Heart right ventricle (tissue), 16 donors: Measurements from ENCODE around the gene RAD23B. TPM values are rescaled to one million over a fixed set of nuclear protein-coding genes. Genes with fewer than 3 reads are reported as not detected.

Source experiments
- ATAC-seq, 8 donors: fragments of 200-7000 bp; cut with Tn5 transposase; one replicate each; pipeline ENCODE4 v1.9.1; 2020; ENCODE audit warnings: mild to moderate bottlenecking in 8 of 8, moderate library complexity in 8 of 8, moderate number of reproducible peaks in 1 of 8
- DNase-seq, 2 donors: peaks; one replicate each; pipeline ENCODE4 v3.0.0-alpha.2; 2020
- H3K27ac ChIP-seq, 10 donors: fragments of 200-600 bp; sonication (generic) in 2 of 10; one replicate each; pipeline versions ENCODE4 v1.5.0 to v1.8.0; 2020 to 2022; ENCODE audit warnings: mild to moderate bottlenecking in 3 of 10
- H3K27me3 ChIP-seq, 7 donors: fragments of 200-600 bp; one replicate each; pipeline ENCODE4 v1.8.0; 2021 to 2022; ENCODE audit warnings: mild to moderate bottlenecking in 2 of 7
- H3K36me3 ChIP-seq, 9 donors: fragments of 200-600 bp; sonication (generic) in 1 of 9; one replicate each; pipeline versions ENCODE4 v1.5.0 to v1.8.0; 2020 to 2022; ENCODE audit warnings: mild to moderate bottlenecking in 2 of 9
- H3K4me1 ChIP-seq, 9 donors: fragments of 200-600 bp; sonication (generic) in 1 of 9; one replicate each; pipeline versions ENCODE4 v1.5.0 to v1.8.0; 2020 to 2022; ENCODE audit warnings: mild to moderate bottlenecking in 4 of 9
- H3K4me3 ChIP-seq, 10 donors: fragments of 200-600 bp; sonication (generic) in 2 of 10; one replicate each; pipeline versions ENCODE4 v1.5.0 to v1.8.0; 2020 to 2022; ENCODE audit warnings: mild to moderate bottlenecking in 7 of 10, moderate library complexity in 2 of 10
- H3K9me3 ChIP-seq, 11 donors: fragments of 200-600 bp in 10 of 11; sonication (generic) in 2 of 11; one replicate each; pipeline versions ENCODE4 v1.5.0 to v1.8.0; 2013 to 2022; ENCODE audit warnings: mild to moderate bottlenecking in 2 of 11, control low read depth in 1 of 11, moderate library complexity in 1 of 11
- WGBS, 2 donors: extraction: QIAGEN DNeasy Blood & Tissue Kit; methylation state at CpG; one replicate each; pipeline ENCODE4 v1.1.7; 2013; ENCODE audit warnings: inconsistent platforms in 1 of 2; 5-methylcytosine and 5-hydroxymethylcytosine counted together
- intact Hi-C, 10 donors: fragments of 100-400 bp; cut with DNase I; formaldehyde crosslinking; loops; one replicate each; pipeline versions ENCODE4 v1.11.1 to v1.14.2; 2022
- polyA plus RNA-seq, 2 donors: library from polyadenylated mRNA; stranded (reverse); fragments of 200-250 nt; gene quantifications; one replicate each; pipeline ENCODE4 v1.2.3, GENCODE V29; 2013
- total RNA-seq, 10 donors: library from RNA; stranded (reverse); fragmentation: NEBNext Ultra II Directional in 3 of 10; extraction: Animal tissue kit (Norgen Biotek cat#: 25700) in 3 of 10; gene quantifications; one replicate each; pipeline versions ENCODE4 v1.2.1 to v1.2.4, GENCODE V29; 2021 to 2023
- TF ChIP-seq, protein P1 (sequence below), 9 donors: fragments of 200-600 bp; sonication (generic) in 2 of 9; IDR thresholded peaks; one replicate each; pipeline versions ENCODE4 v1.5.0 to v1.8.0; 2021 to 2022; ENCODE audit warnings: antibody characterized with exemption in 9 of 9, mild to moderate bottlenecking in 5 of 9, moderate library complexity in 1 of 9
- donor health status: Arrhythmogenic right ventricular cardiomyopathy.
- donor health status: ischemic (EF 13 %, LVEDD 7.1; RV severe dilation, severe dysfunction).
- donor health status: healthy with polysubstance abuse.
- donor health status: DM: no; HTN: yes; CAD: no.
- donor health status: DM: no; HTN: no; CAD: no.
- donor health status: ischemic (EF 25% LVEDD 6.9; RV normal size, moderate dysfunction).
- donor health status: ischemic (EF 25% LVEDD 5.7; RV mildly dilated, moderate dysfunction).
- donor health status: healthy.
- donor health status: DM: yes; HTN: yes; CAD: no.
- donor health status: Ischemic cardiomyopathy.
- donor health status: ischemic (EF 35%, LVEDD 5.7; RV mildly dilated, moderate dysfunction).
- donor health status: nonischemic (EF 11% LVEDD 7.7; RV severe dilation, severe dysfunction).
- donor health status: DM: yes; HTN: yes; CAD: no.
- donor health status: PGD.
- donor health status: ischemic (EF 29% LVEDD 5.4; RV normal size, mild dysfunction).
- donor health status: nonischemic (EF 23%, LVEDD 6.1; RV moderate dilation, normal function).

The RAD23B gene
- total and polyA plus RNA-seq, 12 donors: 41.7 to 122 (median 103) TPM

DNA sequence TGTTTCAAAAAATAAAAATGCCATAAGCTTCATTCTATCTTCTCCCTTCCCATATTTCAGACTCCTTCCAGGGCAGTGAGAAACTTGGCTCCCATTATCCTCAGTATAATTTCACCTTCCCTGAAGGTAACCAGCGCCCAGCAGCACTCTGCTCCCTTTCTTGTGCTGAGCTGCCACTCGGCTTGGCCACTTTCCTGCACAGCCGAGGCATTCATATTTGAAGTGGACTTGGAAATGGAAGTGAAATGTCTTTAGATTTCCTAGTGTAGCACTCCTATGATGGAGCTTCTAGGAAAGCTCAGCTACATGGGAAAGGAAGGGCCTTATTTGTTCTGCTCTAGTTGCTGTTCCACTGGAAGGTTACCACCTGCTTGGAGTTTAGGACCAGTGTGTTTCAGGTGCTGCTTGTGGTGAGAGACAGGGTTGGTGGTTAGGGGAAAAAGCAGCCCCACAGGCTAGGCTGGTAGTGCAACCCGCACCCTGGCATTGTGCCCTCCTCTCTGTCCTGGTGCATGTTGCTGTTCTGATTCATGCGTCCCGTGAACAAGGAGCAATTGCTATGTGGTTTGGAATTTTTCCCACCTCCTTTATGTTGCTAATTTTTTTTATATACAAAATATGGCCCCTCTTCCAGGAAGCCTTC, 53.8 kb downstream of the RAD23B start:
- DNase-seq: no peak
- H3K36me3 ChIP-seq: peaks cover 0 to 46% (median 11%) of the 10 kb centered on the region in 9 donors
- ATAC-seq: peak in 3 of 8 donors; percentile 17 to 48 (median 30)
- no peaks in the 10 kb centered on the region for H3K27me3 ChIP-seq
- H3K27ac ChIP-seq: no peak overlapping the region
- no peaks in the 10 kb centered on the region for H3K9me3 ChIP-seq
- TF ChIP-seq, protein P1, sequence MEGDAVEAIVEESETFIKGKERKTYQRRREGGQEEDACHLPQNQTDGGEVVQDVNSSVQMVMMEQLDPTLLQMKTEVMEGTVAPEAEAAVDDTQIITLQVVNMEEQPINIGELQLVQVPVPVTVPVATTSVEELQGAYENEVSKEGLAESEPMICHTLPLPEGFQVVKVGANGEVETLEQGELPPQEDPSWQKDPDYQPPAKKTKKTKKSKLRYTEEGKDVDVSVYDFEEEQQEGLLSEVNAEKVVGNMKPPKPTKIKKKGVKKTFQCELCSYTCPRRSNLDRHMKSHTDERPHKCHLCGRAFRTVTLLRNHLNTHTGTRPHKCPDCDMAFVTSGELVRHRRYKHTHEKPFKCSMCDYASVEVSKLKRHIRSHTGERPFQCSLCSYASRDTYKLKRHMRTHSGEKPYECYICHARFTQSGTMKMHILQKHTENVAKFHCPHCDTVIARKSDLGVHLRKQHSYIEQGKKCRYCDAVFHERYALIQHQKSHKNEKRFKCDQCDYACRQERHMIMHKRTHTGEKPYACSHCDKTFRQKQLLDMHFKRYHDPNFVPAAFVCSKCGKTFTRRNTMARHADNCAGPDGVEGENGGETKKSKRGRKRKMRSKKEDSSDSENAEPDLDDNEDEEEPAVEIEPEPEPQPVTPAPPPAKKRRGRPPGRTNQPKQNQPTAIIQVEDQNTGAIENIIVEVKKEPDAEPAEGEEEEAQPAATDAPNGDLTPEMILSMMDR (IDR thresholded peaks at IDR 0.05): no peak
- WGBS, 2 donors: 59 to 61% methylated on average over 6 of the region's 6 CpGs
- no peak overlapping the region for H3K4me3 ChIP-seq
- intact Hi-C loops: loop anchor here in 2 of 10 donors (5.0 kb wide), 2 partner anchors 55 to 95 kb away; partner anchors contain the start of gene RAD23B (in 1 of the 2)
- H3K4me1 ChIP-seq: peaks cover 0 to 28% (median 15%) of the 10 kb centered on the region in 9 donors

DNA sequence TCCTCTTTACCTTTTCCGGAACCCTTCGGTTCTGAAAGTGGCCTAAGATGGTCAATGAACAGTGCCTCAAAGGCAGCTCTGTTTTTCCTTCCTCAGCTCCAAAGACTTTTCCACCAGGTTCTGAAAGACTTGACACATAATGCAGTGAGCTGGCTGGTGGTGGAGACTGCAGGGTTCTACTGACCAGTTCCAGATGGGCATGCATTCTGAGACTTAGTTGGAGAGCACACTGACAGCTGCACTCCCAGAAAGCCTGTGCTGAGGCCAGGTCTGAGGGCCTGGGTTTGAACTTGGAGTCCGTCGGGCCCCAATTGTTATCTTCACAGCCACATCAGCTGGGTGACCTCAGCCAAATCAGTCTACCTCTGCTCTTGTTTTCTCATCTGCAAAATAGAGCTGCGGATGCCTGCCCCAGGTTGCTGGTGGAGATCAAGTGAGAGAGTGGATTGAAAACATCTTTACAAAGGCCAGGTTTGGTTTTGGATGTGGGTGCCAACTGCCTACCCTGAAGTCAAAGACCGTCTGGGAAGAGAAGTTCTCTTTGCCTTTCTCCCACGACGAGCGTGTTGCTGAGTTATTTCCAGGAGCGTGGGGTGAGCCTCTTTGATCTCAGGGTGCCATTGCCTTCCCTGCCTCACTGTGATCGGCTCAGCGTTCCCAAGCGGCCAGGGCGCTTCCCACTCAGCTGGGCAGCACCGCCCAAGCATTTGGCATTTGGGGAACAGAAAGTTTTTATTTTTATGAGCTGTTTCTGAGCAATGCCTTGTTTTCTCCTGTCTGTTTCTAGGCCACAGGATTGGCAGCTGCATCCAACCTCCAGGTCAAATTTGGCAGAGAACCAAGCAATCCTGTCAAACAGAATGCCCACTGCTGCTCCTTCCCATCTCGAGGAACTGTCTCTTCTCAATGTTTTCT, 54.9 kb downstream of the RAD23B start:
- Histone ChIP-seq H3K9me3 (no peaks in the 10 kb centered on the region), H3K4me1 (peaks cover 0 to 28% (median 15%) of the 10 kb centered on the region in 9 donors), H3K4me3 (no peak overlapping the region), H3K27me3 (no peaks in the 10 kb centered on the region), H3K27ac (no peak overlapping the region), H3K36me3 (peaks cover 0 to 35% (median 8%) of the 10 kb centered on the region in 9 donors)
- DNase-seq: no peak
- TF ChIP-seq, protein P1 (IDR thresholded peaks at IDR 0.05): no peak
- peak in 3 of 8 donors; percentile 8 to 21 (median 14) for ATAC-seq
- 61 to 65% methylated on average over 16 of the region's 16 CpGs for WGBS, 2 donors
- intact Hi-C loops: loop anchor here in 2 of 10 donors (5.0 kb wide), 2 partner anchors 56 to 96 kb away; partner anchors contain the start of gene RAD23B (in 1 of the 2)

DNA sequence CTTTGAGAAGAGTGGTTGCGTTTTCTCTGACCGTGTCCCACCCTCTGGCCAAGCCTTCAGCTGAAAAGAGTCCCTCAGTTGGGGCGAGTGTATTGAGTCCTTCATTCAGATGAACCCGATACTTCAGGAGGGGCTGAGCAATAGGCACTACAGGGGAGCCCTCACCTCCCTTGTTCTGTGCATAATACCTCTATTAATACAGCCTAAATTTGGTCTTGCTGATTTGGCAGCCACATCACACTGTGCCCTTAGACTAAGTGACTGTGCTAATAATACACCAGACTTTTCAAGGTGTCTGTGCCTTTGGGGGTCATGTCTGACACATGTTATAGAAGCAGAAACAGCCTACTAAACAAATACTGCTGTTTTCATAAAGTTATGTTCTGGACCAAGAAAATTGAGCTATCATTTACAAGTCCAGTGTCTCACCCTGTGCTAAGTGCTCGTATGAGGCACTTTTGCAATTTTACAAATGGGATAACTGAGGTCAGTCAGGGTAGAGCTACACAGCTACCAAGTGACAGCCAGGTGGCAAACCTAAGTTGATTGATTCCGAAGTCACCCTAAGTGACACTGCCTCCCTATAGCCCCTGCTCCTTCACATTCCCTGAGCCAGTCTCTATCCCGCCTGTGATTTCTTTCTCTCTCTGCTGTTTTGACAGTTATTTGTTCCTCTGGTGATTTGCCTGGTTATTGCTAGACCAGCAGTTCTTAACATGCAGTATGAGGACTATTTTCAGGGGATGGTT, 56.0 kb downstream of the RAD23B start:
- H3K4me3 ChIP-seq: no peak overlapping the region
- WGBS, 2 donors: 93 to 94% methylated on average over 7 of the region's 7 CpGs
- no peaks in the 10 kb centered on the region for H3K27me3 ChIP-seq
- ATAC-seq: peak in 2 of 8 donors; percentile 9 to 20
- TF ChIP-seq, protein P1 (IDR thresholded peaks at IDR 0.05): no peak
- no peak overlapping the region for H3K27ac ChIP-seq
- DNase-seq: no peak
- no peaks in the 10 kb centered on the region for H3K9me3 ChIP-seq
- H3K4me1 ChIP-seq: peaks cover 0 to 28% (median 15%) of the 10 kb centered on the region in 9 donors
- peaks cover 0 to 23% (median 3%) of the 10 kb centered on the region in 9 donors for H3K36me3 ChIP-seq
- intact Hi-C loops: loop anchor here in 2 of 10 donors (5.0 kb wide), 2 partner anchors 57 to 97 kb away; partner anchors contain the start of gene RAD23B (in 1 of the 2)
